ENCODE results near the gene PSMB7.

DNA sequence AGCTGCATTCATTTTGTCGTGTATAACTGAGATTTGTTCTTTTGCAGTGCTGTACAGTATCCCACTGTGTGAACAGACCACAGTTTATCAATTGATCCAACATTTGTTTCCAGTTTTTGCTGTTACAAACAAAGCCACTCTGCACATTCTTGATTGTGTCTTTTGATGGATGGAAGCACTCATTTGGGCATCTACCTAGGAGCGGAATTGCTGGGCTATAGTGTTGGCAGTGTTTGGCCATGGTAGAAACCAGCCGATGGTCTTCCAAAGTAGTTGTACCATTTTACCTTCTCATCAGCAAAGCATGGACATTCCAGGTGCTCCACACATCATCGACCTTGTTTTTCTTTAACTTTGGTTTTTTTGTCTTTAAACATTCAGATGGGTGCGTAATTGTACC is 77.7 kb downstream of the PSMB7 start:
- TF ChIP-seq YY2 (tag by site-specific recombination; IDR thresholded peaks at IDR 0.05): no peak
- TF ChIP-seq, protein P1, sequence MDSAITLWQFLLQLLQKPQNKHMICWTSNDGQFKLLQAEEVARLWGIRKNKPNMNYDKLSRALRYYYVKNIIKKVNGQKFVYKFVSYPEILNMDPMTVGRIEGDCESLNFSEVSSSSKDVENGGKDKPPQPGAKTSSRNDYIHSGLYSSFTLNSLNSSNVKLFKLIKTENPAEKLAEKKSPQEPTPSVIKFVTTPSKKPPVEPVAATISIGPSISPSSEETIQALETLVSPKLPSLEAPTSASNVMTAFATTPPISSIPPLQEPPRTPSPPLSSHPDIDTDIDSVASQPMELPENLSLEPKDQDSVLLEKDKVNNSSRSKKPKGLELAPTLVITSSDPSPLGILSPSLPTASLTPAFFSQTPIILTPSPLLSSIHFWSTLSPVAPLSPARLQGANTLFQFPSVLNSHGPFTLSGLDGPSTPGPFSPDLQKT (IDR thresholded peaks at IDR 0.05; ENCODE audit: borderline replicate concordance, low read depth, low read length): no peak
- TF ChIP-seq KLF16 (tag by site-specific recombination; IDR thresholded peaks at IDR 0.05): no peak
- TF ChIP-seq ZNF274 (IDR thresholded peaks at IDR 0.05; ENCODE audit: low read length): no peak
- TF ChIP-seq ZNF274 (tag by site-specific recombination; IDR thresholded peaks at IDR 0.05; ENCODE audit: borderline replicate concordance): no peak
- no peak for TF ChIP-seq ZNF221 (tag by site-specific recombination; IDR thresholded peaks at IDR 0.05; ENCODE audit: borderline replicate concordance)

Data from HEK293 (cell line).